Measurements from ENCODE around the gene RFX4. TPM values are rescaled to one million over a fixed set of nuclear protein-coding genes. Genes with fewer than 3 reads are reported as not detected.

RFX4 gene
- total and polyA plus RNA-seq, 12 donors, result 0.01 to 0.11 (median 0.11) TPM; not detected in 9

DNA sequence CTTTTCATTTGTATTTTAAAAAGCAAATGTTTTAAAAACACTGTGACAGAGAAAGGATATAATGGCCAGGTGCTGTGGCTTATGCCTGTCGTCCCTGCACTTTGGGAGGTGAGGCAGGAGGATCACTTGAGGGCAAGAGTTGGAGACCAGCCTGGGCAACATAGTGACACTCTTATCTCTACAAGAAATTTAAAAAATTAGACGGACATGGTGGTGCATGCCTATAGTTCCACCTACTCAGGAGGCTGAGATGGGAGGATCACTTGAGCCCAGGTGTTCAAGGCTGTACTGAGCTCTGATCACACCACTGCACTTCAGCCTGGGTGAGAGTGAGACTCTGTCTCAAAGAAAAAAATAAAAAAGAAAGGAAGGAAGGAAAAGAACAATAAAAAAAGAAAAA, 7.8 kb downstream of the RFX4 start:
- DNase-seq, result no peak
- no peaks in the 10 kb centered on the region for H3K9me3 ChIP-seq
- WGBS, 2 donors, result 42 to 58% methylated on average over 2 of the region's 2 CpGs
- no peak for ATAC-seq
- intact Hi-C loops (cut with DNase I), result no loop called here
- TF ChIP-seq, protein P1, sequence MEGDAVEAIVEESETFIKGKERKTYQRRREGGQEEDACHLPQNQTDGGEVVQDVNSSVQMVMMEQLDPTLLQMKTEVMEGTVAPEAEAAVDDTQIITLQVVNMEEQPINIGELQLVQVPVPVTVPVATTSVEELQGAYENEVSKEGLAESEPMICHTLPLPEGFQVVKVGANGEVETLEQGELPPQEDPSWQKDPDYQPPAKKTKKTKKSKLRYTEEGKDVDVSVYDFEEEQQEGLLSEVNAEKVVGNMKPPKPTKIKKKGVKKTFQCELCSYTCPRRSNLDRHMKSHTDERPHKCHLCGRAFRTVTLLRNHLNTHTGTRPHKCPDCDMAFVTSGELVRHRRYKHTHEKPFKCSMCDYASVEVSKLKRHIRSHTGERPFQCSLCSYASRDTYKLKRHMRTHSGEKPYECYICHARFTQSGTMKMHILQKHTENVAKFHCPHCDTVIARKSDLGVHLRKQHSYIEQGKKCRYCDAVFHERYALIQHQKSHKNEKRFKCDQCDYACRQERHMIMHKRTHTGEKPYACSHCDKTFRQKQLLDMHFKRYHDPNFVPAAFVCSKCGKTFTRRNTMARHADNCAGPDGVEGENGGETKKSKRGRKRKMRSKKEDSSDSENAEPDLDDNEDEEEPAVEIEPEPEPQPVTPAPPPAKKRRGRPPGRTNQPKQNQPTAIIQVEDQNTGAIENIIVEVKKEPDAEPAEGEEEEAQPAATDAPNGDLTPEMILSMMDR (IDR thresholded peaks at IDR 0.05), result no peak
- no peaks in the 10 kb centered on the region for H3K36me3 ChIP-seq
- no peak overlapping the region for H3K27ac ChIP-seq
- H3K4me3 ChIP-seq, result no peak overlapping the region
- H3K4me1 ChIP-seq, result peaks cover 3 to 22% (median 15%) of the 10 kb centered on the region in 9 donors
- H3K27me3 ChIP-seq, result peaks cover 5 to 100% (median 97%) of the 10 kb centered on the region in 7 donors

DNA sequence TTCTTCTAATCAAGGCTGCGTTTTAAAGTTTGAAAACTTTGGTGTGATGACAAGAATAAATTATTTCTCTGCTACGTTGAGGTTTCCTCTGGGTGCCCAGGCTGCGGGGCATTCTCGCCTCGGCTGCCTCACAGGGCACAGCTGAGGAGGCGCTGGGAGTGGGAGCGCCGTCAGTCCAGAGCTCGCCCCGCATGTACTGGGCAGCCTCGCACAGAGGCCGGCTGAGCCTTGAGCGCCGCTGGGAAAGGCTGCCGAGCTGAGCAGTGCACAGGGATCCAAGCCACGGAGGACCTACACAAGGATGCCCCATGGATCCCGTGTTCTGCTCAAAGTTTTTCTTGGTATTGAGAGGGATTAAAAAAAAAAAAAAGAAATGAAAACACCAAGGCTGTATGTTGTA, 11.6 kb downstream of the RFX4 start:
- 38 to 43% methylated on average over 17 of the region's 17 CpGs for whole genome bisulfite sequencing, 2 donors
- DNase-seq (no peak), ATAC-seq (no peak)
- Histone ChIP-seq H3K4me3 (no peak overlapping the region), H3K4me1 (no peaks in the 10 kb centered on the region), H3K27me3 (peaks cover 0 to 87% (median 69%) of the 10 kb centered on the region in 7 donors), H3K9me3 (no peaks in the 10 kb centered on the region), H3K27ac (no peak overlapping the region), H3K36me3 (no peaks in the 10 kb centered on the region)
- intact Hi-C loops (cut with DNase I), result no loop called here
- TF ChIP-seq, protein P1 (IDR thresholded peaks at IDR 0.05), result no peak

DNA sequence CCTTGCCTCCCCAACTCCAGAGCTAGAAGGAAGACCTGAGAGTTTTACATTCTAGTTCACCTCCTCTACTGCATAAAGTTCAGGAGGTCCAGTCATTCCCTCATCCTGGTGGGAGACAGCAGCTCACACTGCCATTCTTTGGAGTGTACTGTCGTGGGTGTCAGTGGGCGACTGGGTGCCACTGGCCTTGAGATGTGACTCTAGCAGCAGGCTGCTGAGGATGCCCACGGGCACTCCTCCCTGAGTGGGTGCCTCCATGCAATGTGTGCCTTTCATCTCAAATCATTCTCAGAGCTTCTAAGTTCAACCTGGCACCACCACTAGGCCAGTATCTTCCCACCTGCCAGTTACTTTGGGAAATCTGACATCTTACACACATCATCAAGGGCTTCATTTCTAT, 12.5 kb downstream of the RFX4 start:
- H3K4me1 ChIP-seq, result no peaks in the 10 kb centered on the region
- ATAC-seq (no peak), DNase-seq (no peak)
- TF ChIP-seq, protein P1 (IDR thresholded peaks at IDR 0.05), result no peak
- H3K27me3 ChIP-seq, result peaks cover 0 to 85% (median 61%) of the 10 kb centered on the region in 7 donors
- no peak overlapping the region for H3K27ac ChIP-seq
- H3K4me3 ChIP-seq, result no peak overlapping the region
- H3K36me3 ChIP-seq, result no peaks in the 10 kb centered on the region
- H3K9me3 ChIP-seq, result no peaks in the 10 kb centered on the region
- intact Hi-C loops (cut with DNase I), result no loop called here
- WGBS, 2 donors, result 89 to 93% methylated on average over 3 of the region's 3 CpGs

DNA sequence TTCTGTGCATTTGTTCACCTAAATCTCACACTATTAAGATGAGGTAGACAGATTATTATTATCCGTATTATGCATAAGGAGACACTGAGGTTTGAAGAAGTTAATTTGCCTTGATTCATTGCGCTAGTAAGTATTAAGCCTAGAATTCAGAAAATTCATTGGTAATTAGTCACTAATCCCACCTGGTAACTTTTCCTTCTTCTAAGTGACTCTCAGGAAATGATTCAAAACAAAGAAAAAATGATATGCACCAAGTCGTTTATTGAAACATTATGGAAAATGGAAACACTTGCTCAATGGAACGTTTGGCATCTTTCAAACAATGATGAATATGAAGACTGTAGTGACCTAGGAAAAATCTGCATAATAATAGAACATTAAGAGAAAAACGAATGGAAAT, 15.2 kb downstream of the RFX4 start:
- ATAC-seq (no peak), DNase-seq (no peak)
- TF ChIP-seq, protein P1 (IDR thresholded peaks at IDR 0.05), result no peak
- Histone ChIP-seq H3K9me3 (no peaks in the 10 kb centered on the region), H3K36me3 (no peaks in the 10 kb centered on the region), H3K4me3 (no peak overlapping the region), H3K27ac (no peak overlapping the region), H3K4me1 (no peaks in the 10 kb centered on the region), H3K27me3 (peaks cover 0 to 69% (median 37%) of the 10 kb centered on the region in 7 donors)
- WGBS, 2 donors, result 57 to 63% methylated on average over 5 of the region's 5 CpGs
- intact Hi-C loops (cut with DNase I), result no loop called here
